HG03378 (cell line): ENCODE results near the gene DOP1B.
"Not testable (repeated sequence)": the region's sequence is repeated elsewhere in the genome, so short reads cannot be mapped to it uniquely, and the experiment has no call there.

Experiments used
- ATAC-seq: cut with Tn5 transposase; IDR thresholded peaks from one replicate; pipeline ENCODE4 v1.9.1; 2021; ENCODE audit warnings: mild to moderate bottlenecking, moderate library complexity; ENCODE audit not compliant: unreplicated experiment

The DOP1B gene

GRCh38 chr21:36135391-36136102 lies 21.1 kb upstream of the DOP1B start:
- no peak for ATAC-seq

- ATAC-seq: not testable (repeated sequence)
Measured at GRCh38 chr21:36139791-36140190, 16.8 kb upstream of the DOP1B start.

GRCh38 chr21:36141513-36141925 lies 15.1 kb upstream of the DOP1B start:
- ATAC-seq: peak; percentile 91

GRCh38 chr21:36144233-36144632 lies 12.4 kb upstream of the DOP1B start:
- not testable (repeated sequence) for ATAC-seq

- no peak for ATAC-seq
Measured at GRCh38 chr21:36145259-36145658, 11.4 kb upstream of the DOP1B start.

GRCh38 chr21:36147911-36148310 lies 8.7 kb upstream of the DOP1B start:
- ATAC-seq: no peak

- no peak for ATAC-seq
Measured at GRCh38 chr21:36148886-36149285, 7.7 kb upstream of the DOP1B start.

GRCh38 chr21:36149788-36150711 lies 6.6 kb upstream of the DOP1B start:
- ATAC-seq: peak; percentile 59

- no peak for ATAC-seq
Measured at GRCh38 chr21:36155603-36156338, 853 bp upstream of the DOP1B start.

GRCh38 chr21:36156339-36156814 lies 247 bp upstream of the DOP1B start:
- peak; percentile 72 for ATAC-seq

GRCh38 chr21:36159356-36159921 lies 2.8 kb downstream of the DOP1B start:
- no peak for ATAC-seq

- ATAC-seq: no peak
Measured at GRCh38 chr21:36160850-36161178, 4.2 kb downstream of the DOP1B start.

- no peak for ATAC-seq
Measured at GRCh38 chr21:36162631-36163030, 6.0 kb downstream of the DOP1B start.

GRCh38 chr21:36163750-36164741 lies 7.4 kb downstream of the DOP1B start:
- no peak for ATAC-seq

- ATAC-seq: no peak
Measured at GRCh38 chr21:36165356-36165755, 8.7 kb downstream of the DOP1B start.

- no peak for ATAC-seq
Measured at GRCh38 chr21:36166705-36167104, 10.1 kb downstream of the DOP1B start.

- ATAC-seq: no peak
Measured at GRCh38 chr21:36167541-36167940, 10.9 kb downstream of the DOP1B start.

GRCh38 chr21:36169470-36170128 lies 13.0 kb downstream of the DOP1B start:
- no peak for ATAC-seq

GRCh38 chr21:36170823-36171222 lies 14.2 kb downstream of the DOP1B start:
- ATAC-seq: no peak
